Measurements from ENCODE around the gene ADAMTS9.

- no peak for TF ChIP-seq EP300 (IDR thresholded peaks at IDR 0.05; ENCODE audit: borderline replicate concordance)
- TF ChIP-seq CREB1 (IDR thresholded peaks at IDR 0.05; ENCODE audit: low read depth), result no peak
- TF ChIP-seq REST (IDR thresholded peaks at IDR 0.05; ENCODE audit: low read depth), result no peak
- TF ChIP-seq CEBPB (IDR thresholded peaks at IDR 0.05), result no peak
- no peak for TF ChIP-seq TCF12 (IDR thresholded peaks at IDR 0.05; ENCODE audit: low read depth)
- no peak for TF ChIP-seq MAX (IDR thresholded peaks at IDR 0.05)
- no peak for TF ChIP-seq TAF1 (IDR thresholded peaks at IDR 0.05; ENCODE audit: low read depth)
- TF ChIP-seq RAD21 (IDR thresholded peaks at IDR 0.05; ENCODE audit: low read depth), result peak; percentile 56
- no peak for TF ChIP-seq FOXM1 (IDR thresholded peaks at IDR 0.05; ENCODE audit: borderline replicate concordance, low read depth)
- TF ChIP-seq YY1 (IDR thresholded peaks at IDR 0.05; ENCODE audit: low read depth), result no peak
Observed at GRCh38 chr3:64575211-64575844, 112.5 kb downstream of the ADAMTS9 start.

Measured in Ishikawa (cell line).